ENCODE results near the gene ACOX1.

GRCh38 chr17:76011951-76012350 is 33.0 kb upstream of the ACOX1 start:
- TF ChIP-seq POLR2A (IDR thresholded peaks at IDR 0.05; ENCODE audit: low read depth, low read length) (no peak), TAF1 (IDR thresholded peaks at IDR 0.05; ENCODE audit: low read depth, low read length) (no peak)
